KBM-7 (cell line): ENCODE results near the gene COG2.

Experiments
- DNase-seq: peaks from one replicate; pipeline ENCODE4 v3.0.0-alpha.2; 2015
- in situ Hi-C: fragments of 300-500 bp; cut with MboI; formaldehyde crosslinking; loops from 2 replicates; pipeline ENCODE4 v1.14.3; 2020; ENCODE audit warnings: low sequenced_read_pairs, low pct_unique_long_range_greater_than_20kb, mixed read lengths

Gene COG2

DNA sequence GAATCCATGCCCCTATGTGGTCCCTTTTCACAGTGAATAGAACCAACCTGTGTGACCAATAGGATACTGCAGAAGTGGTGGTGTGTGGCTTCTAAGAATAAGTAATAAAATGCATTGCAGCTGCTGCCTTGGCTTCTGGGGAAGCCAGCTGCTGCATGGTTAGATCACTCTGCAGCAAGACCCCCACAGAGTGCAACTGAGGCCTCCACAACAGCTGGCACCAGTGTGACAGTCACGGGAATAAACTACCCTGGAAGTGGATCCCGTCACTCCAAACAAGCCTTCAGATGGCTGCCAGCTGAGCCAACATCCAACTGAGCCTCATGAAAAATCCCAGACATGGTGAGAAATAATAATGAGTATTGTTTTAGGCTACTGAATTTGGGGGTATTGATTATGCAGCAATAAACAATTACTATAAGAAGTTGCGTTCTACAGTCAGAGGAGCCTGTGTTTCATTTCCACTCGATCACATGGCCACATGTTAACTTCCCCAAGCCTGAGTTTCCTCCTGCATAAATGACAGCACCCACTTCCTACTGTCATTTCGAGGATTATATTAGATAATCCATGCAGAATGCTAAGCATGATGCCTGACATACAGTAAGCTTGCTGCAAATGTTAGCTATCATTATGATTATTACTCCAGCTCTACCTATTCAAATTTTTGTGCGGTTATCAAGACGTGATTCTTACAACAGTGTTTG, 20.8 kb upstream of the COG2 start:
- DNase-seq, result no peak
- in situ Hi-C loops, result no loop called here

DNA sequence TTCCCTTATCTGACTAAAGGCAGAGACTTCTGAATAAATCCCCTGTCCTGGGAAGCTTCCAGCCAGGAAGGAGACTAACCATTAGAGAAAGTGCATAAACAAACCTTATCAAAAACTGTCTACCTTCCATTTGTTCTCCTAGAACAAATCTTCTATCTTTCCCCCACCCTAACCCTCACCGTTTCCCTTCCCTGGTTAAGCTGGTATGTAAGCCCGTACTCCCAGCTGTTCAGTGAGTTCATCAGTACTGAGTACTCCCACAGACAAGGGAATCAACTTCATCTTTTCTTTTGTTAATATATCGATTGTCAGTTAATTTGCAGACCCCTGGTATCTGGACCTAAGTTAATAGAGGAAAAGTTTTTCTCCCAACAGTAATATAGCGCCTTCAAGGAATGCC, 20.1 kb upstream of the COG2 start:
- in situ Hi-C loops, result no loop called here
- no peak for DNase-seq

DNA sequence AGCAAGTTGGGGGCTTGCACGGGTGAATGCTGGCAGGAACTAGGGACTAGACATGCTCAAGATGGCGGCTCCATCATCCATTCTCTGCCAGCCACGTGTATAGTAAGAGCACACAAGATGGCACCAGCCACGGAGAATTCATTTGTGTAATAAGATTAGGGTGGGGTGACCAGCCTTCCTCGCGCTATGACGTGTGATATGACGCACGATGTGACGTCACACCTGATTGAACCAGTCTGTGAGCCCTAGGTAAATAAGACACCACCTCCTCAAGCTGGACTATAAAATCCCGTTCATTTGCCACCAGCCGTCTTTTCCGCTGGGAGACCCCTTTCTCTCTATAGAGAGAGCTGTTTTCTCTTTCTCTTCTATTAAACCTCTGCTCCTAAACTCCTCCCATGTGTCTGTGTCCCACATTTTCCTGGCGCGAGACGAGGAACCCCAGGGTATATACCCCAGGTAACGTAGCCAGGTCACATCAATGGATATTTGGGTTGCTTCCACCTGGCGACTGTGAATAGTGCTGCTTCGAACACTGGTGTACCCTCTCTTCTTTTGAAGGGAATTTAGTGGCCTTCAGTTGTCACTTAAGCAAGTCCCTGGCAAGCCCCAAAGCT, 18.1 kb upstream of the COG2 start:
- in situ Hi-C loops, result no loop called here
- no peak for DNase-seq

- in situ Hi-C loops, result no loop called here
- DNase-seq, result no peak
Observed at GRCh38 chr1:230626232-230626631, 16.0 kb upstream of the COG2 start.

DNA sequence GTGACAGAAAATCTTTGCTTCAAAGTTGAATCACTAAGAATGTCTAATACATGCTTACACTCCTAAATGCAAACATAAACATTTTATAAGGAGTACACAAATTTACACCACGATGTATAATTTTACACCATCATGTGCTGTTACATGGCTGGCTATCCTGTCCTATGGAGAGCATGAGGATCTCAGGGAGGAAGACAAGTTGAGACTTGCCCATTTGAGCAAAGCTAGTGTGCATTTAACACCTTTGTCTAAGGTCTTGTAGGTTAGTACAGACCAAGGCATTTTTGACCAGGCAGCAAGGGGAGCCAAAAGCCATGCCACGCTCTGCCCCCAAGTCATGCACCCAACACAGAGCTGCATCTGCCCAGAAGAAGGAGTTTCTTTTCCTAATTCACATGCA, 14.5 kb upstream of the COG2 start:
- in situ Hi-C loops, result no loop called here
- no peak for DNase-seq

GRCh38 chr1:230629511-230629910, 12.8 kb upstream of the COG2 start:
- no peak for DNase-seq
- in situ Hi-C loops, result no loop called here

- DNase-seq, result no peak
- in situ Hi-C loops, result no loop called here
Observed at GRCh38 chr1:230631477-230631876, 10.8 kb upstream of the COG2 start.

- peak; percentile 57 for DNase-seq
- in situ Hi-C loops, result no loop called here
Observed at GRCh38 chr1:230632273-230632873, 9.9 kb upstream of the COG2 start.

DNA sequence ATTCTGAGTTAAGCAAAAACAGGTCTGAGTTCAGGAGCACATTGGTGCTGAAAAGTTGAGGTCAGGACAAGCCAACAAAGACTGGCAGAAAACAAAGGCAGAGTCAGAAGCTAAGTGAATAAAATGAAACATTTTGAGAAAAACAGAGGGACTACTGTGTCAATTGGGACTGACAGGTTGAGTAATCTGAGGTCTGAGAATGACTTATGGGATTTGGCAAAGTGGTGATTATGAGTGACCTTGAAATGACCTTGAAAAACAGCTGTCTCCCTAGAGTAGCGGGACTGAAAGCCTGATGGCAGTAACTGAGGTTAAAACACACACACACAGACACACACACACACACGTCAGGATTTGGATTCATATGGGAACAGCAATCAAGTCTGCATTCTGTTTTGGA, 8.8 kb upstream of the COG2 start:
- no peak for DNase-seq
- in situ Hi-C loops, result no loop called here

GRCh38 chr1:230634384-230634783, 7.9 kb upstream of the COG2 start:
- DNase-seq, result no peak
- in situ Hi-C loops, result no loop called here

GRCh38 chr1:230636575-230637148, 5.6 kb upstream of the COG2 start:
- no peak for DNase-seq
- in situ Hi-C loops, result no loop called here

DNA sequence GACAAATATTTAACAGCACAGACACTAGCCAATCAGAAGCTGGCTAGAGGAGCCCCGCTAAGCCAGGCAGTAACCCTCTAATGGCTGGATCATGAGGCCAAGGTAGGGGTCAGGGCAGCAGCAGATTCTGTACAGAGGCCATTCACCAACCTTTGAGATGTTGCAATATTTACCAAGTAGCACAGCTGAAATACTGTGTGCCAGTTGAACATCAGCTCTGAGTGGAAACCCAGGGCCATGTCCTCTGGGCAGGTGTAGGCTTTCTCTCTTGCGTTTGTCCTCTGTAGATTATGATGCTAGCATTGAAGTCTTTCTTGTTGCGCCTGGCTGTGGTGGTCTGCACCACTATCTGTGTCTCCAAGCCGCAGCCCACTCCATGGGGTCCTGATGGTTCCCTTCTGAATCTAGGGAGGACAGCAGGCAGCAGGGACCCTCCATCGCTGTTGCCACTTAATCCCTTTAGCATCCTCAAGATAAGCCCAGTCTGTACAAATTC, 2.5 kb upstream of the COG2 start:
- in situ Hi-C loops, result no loop called here
- no peak for DNase-seq

DNA sequence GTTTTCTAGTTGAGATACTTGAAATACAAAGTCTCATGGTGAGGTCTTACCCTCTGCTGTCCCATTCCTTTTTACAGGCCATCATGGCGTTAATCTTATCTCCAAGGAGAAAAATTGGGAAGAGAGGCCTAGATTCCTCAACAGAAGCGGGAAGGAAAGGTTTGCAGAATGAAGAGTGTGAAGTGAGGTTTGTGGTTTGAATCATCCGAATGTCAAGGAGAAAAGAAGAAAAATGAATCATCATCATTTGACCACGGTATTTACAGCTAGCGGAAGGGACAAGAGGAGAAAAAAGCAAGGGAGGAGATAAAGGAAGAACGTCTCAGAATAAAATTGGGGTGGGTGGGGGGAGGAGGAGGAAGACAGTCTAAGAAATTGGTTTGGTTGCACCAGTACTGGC, 935 bp upstream of the COG2 start:
- in situ Hi-C loops, result no loop called here
- DNase-seq, result no peak

GRCh38 chr1:230641900-230642262, 400 bp upstream of the COG2 start:
- no peak for DNase-seq
- in situ Hi-C loops, result no loop called here

DNA sequence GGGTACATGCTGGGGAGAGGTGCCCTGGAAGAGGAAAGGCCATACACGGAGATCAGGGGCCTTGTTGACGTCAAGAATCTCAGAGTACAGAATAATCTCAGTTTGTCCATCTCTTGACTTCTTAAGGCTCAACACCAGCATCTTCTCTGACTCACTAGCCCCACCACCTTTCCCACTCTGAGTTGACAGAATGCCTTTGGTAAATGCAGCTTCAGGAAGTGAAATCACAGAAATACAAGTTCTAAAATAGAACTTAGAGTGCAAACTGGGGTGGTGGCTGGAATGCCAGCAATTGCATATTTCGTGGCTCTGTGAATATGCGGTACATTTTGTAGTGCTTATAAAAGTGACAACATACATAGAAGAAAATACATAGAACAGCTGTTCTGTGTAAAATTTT, 1.6 kb downstream of the COG2 start:
- in situ Hi-C loops, result no loop called here
- DNase-seq, result no peak

DNA sequence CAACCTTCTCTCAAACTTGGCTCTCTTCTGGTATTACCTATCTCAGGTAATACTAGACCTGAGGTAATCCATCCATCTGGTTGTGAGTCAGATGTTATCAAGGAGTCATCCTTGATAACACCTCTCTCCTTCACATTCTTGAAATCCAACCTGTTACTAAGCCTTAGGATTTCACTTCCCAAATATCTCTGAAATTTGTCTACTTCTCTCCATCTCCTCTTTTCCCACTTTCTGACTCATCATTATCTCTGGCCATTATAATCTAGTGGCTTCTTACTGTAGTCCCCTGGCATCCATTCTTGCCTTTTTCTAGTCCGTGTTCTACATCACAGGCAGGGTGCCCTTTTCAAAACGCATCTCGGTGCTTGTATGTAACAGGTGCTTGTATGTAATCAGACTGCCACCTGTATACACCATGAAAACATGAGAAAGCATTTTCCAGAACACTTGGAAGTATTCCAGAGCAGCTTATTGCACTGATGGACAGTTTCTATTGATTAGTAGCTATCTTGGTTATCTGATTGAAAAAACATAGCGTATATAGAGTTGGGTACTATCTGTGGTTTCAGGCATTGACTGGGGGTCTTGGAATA, 4.5 kb downstream of the COG2 start:
- DNase-seq, result no peak
- in situ Hi-C loops, result no loop called here

- in situ Hi-C loops, result no loop called here
- DNase-seq, result no peak
Observed at GRCh38 chr1:230647321-230647720, 5.0 kb downstream of the COG2 start.

GRCh38 chr1:230648114-230648513, 5.8 kb downstream of the COG2 start:
- in situ Hi-C loops, result no loop called here
- DNase-seq, result no peak

DNA sequence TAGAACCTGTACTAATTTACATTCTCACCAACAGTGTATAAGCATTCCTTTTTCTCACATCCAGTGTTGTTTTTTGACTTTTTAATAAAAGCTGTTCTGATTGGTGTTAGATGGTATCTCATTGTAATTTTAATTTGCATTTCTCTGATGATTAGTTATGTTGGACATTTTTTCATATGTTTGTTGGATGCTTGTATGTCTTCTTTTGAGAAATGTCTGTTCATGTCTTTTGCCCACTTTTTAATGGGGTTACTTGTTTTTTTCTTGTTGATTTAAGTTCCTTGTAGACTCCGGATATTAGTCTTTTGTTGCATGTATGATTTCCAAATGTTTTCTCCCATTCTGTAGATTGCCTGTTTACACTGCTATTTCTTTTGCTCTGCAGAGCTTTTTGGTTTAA, 8.0 kb downstream of the COG2 start:
- no peak for DNase-seq
- in situ Hi-C loops, result no loop called here

DNA sequence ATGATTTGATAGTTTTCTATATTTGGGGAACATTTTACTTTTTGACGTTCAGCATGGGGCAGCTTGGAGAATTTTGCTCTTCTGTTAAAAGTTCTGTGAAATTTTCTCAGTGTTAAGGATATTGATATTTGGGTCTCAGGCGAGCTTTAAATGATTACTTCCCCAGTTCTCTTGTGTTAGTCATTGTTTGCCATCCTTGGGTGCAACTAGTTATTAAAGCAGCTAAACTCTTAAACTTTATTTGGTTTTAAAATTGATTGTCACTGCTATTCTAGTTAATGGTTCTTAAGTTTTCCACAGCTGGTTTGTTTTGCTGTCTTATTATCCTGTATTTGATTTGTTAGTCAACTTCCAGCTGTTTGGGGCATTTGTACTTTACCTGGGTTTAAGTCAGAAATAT, 9.0 kb downstream of the COG2 start:
- in situ Hi-C loops, result no loop called here
- DNase-seq, result no peak
